Urinary bladder (tissue), 4 donors: Measurements from ENCODE around the gene RUBCNL. TPM values are rescaled to one million over a fixed set of nuclear protein-coding genes. Genes with fewer than 3 reads are reported as not detected.
"Not testable (repeated sequence)": the region's sequence is repeated elsewhere in the genome, so short reads cannot be mapped to it uniquely, and the experiment has no call there.

Experiments
- DNase-seq: peaks from one replicate; pipeline ENCODE4 v3.0.0-alpha.2; 2015; ENCODE audit errors: extremely low spot score
- H3K27ac ChIP-seq: one replicate; pipeline ENCODE4 v1.5.1; 2013; ENCODE audit warnings: low read depth, mild to moderate bottlenecking, moderate library complexity
- H3K36me3 ChIP-seq: one replicate; pipeline ENCODE4 v1.6.1; 2013; ENCODE audit warnings: mild to moderate bottlenecking, moderate library complexity; ENCODE audit not compliant: insufficient read depth
- H3K4me1 ChIP-seq: one replicate; pipeline ENCODE4 v1.6.1; 2013; ENCODE audit warnings: mild to moderate bottlenecking, moderate library complexity; ENCODE audit not compliant: insufficient read depth
- H3K4me3 ChIP-seq: one replicate; pipeline ENCODE4 v1.5.1; 2013; ENCODE audit warnings: low read depth, low read length
- WGBS: extraction: QIAGEN DNeasy Blood & Tissue Kit; methylation state at CpG from one replicate; pipeline ENCODE4 v1.1.7; 2013; 5-methylcytosine and 5-hydroxymethylcytosine counted together
- polyA plus RNA-seq: library from polyadenylated mRNA; stranded (reverse); fragments of 200-250 nt; gene quantifications from one replicate; pipeline ENCODE4 v1.2.3, GENCODE V29; 2013
- total RNA-seq: library from RNA; depleted of rRNA; stranded (reverse); fragments of >200 nt; gene quantifications from one replicate; pipeline ENCODE4 v1.2.3, GENCODE V29; 2014
- donor health status: healthy with polysubstance abuse.
- donor health status: healthy.

The RUBCNL gene, protein sequence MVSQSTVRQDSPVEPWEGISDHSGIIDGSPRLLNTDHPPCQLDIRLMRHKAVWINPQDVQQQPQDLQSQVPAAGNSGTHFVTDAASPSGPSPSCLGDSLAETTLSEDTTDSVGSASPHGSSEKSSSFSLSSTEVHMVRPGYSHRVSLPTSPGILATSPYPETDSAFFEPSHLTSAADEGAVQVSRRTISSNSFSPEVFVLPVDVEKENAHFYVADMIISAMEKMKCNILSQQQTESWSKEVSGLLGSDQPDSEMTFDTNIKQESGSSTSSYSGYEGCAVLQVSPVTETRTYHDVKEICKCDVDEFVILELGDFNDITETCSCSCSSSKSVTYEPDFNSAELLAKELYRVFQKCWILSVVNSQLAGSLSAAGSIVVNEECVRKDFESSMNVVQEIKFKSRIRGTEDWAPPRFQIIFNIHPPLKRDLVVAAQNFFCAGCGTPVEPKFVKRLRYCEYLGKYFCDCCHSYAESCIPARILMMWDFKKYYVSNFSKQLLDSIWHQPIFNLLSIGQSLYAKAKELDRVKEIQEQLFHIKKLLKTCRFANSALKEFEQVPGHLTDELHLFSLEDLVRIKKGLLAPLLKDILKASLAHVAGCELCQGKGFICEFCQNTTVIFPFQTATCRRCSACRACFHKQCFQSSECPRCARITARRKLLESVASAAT
- total RNA-seq (9.3 TPM), polyA plus RNA-seq (0.63 TPM)

DNA sequence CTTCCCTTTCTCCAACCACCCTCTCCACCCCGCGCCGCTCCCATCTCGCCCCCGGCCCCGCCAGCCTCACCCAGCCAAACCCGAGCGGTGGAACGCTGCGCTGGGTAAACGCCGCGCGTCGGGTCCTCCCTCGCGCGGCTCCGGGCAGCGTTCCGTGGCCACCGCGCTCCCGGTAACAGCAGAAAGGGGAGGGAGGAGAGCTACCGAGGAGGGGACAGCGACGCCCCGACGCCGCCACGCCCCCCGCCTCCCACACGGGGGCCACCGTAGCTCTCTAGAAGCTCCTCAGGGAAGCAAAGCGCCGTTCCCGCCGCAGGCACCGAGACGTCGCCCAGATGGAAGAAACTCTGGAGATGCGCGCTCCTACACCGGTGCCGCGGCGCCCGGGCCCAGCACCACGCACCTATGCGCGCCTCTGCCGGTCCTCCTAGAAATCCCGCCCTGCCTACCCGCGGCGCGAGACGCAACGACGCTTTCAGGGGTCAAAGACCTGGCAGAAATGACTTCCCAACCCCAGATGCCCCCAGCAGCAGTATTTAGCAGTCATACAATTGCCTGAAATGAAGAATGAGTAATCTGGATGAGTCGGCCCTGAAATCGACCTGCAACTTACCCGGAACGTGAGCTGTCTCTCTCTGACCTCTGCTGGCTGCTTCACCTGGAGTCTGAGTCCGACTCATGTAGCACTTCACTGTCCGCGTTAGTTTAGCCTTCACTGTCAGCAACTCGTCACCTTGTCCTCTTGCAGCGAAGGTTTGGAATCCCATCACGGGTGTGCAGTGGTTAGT, at the start of gene RUBCNL:
Gene RUBCNL (minus strand): TSS at position 189 of the 788 bp plus-strand sequence. CDS start 14,777 bp downstream, outside the sequence.
- DNase-seq = no peak
- Histone ChIP-seq H3K4me3 (peak within 1 kb of the TSS; percentile 42), H3K27ac (no peak within 1 kb of the TSS), H3K36me3 (no peaks in the 10 kb centered on the region), H3K4me1 (peaks cover 3% of the 10 kb centered on the region)
- 2% methylated on average over 70 of the region's 70 CpGs for WGBS

- DNase-seq, H3K4me3 ChIP-seq, H3K27ac ChIP-seq, H3K36me3 ChIP-seq, H3K4me1 ChIP-seq: not testable (repeated sequence)
- 94% methylated on average over 2 of the region's 2 CpGs for WGBS
Measured at GRCh38 chr13:46429558-46429957, 42.5 kb upstream of the RUBCNL start.

- DNase-seq = no peak
Measured at GRCh38 chr13:46405457-46405856, 18.4 kb upstream of the RUBCNL start.

GRCh38 chr13:46404733-46405100, 17.7 kb upstream of the RUBCNL start:
- no peak overlapping the region for H3K27ac ChIP-seq
- no peaks in the 10 kb centered on the region for H3K36me3 ChIP-seq
- H3K4me3 ChIP-seq = no peak overlapping the region
- no peak for DNase-seq
- 87% methylated on average over 1 of the region's 1 CpG for WGBS
- no peaks in the 10 kb centered on the region for H3K4me1 ChIP-seq

More at GRCh38 chr13:46405457-46405856, 18.4 kb upstream of the RUBCNL start:
- no peaks in the 10 kb centered on the region for H3K36me3 ChIP-seq
- H3K27ac ChIP-seq = no peak overlapping the region
- H3K4me1 ChIP-seq = no peaks in the 10 kb centered on the region
- H3K4me3 ChIP-seq = no peak overlapping the region

- DNase-seq = no peak
- 75% methylated on average over 8 of the region's 8 CpGs for WGBS
- Histone ChIP-seq H3K4me1 (no peaks in the 10 kb centered on the region), H3K36me3 (no peaks in the 10 kb centered on the region), H3K4me3 (no peak overlapping the region), H3K27ac (no peak overlapping the region)
Measured at GRCh38 chr13:46403851-46404732, 17.0 kb upstream of the RUBCNL start.

GRCh38 chr13:46402178-46402577, 15.1 kb upstream of the RUBCNL start:
- no peak for DNase-seq
- no peaks in the 10 kb centered on the region for H3K4me1 ChIP-seq
- H3K27ac ChIP-seq = no peak overlapping the region
- H3K36me3 ChIP-seq = no peaks in the 10 kb centered on the region
- WGBS = 59% methylated on average over 2 of the region's 2 CpGs
- H3K4me3 ChIP-seq = no peak overlapping the region

GRCh38 chr13:46401432-46401831, 14.4 kb upstream of the RUBCNL start:
- H3K4me1 ChIP-seq = no peaks in the 10 kb centered on the region
- 41% methylated on average over 1 of the region's 1 CpG for WGBS
- no peak overlapping the region for H3K27ac ChIP-seq
- H3K36me3 ChIP-seq = no peaks in the 10 kb centered on the region
- H3K4me3 ChIP-seq = no peak overlapping the region
- no peak for DNase-seq

DNA sequence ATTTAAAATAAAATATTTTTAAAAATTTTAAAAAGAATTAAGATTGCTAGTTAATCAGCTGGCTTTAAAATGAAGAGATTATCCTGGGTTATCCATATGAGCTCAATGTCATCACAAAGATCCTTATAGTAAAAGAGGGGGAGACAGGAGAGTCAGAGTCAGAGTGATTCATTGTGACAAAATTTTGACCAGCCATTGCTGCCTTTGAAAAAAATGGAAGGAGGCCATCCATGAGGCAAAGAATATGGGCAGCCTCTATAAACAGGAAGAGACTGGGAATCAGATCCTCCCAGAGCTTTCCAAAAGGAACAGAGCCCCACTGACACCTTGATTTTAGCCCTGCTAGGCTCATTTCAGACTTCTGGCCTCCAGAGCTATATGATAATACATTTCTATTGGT, 9.3 kb upstream of the RUBCNL start:
- DNase-seq = no peak
- Histone ChIP-seq H3K4me3 (no peak overlapping the region), H3K27ac (no peak overlapping the region), H3K4me1 (no peaks in the 10 kb centered on the region), H3K36me3 (no peaks in the 10 kb centered on the region)

- no peak for DNase-seq
- no peak overlapping the region for H3K4me3 ChIP-seq
- H3K36me3 ChIP-seq = no peaks in the 10 kb centered on the region
- 66% methylated on average over 2 of the region's 2 CpGs for WGBS
- no peak overlapping the region for H3K27ac ChIP-seq
- H3K4me1 ChIP-seq = no peaks in the 10 kb centered on the region
Measured at GRCh38 chr13:46392967-46393366, 5.9 kb upstream of the RUBCNL start.

DNA sequence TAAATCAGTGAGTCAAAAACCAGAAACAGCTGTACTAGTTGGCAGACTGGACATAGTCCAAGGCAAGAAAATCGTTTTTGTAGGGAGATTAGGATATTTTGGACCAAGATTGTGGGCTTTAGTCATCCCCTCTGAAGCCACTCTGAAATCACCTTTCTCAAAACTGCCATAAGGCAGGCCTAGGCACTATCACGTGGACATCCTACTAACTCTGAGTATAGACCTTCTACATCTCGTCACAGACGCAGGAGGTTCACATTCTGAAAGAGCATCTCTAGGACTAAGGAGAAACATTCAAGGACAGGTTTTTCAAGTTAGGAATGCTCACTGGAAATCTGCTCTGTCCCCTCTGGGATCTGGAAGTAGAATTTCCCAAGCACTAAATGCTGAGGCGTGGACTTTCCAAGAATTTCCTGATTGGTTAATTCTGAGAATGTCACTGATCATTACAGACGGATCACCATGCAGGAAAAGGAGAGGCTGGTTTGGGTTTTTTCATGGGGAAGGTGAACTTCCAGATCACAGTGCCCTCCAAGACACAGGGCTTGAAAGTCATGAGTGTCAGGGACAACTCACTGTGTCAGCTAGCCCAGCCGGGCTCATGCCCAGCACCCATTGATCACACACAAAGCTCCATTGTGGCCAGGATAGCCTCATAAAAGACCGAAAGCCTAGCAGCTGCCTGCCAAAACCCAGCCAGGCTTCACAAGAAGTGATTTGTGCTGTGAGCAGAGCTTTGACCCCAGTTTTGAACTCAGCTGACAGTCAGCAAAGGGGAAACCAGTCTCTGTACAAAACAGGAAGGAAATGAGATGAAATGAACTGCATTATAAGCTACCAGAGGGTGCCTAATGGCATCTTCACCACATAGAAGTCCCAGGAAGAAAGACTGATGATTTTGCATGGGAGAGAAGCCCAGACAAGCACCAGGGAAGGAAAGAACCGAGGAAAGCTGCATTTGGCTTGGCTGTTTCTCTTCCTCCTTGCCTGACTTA, 2.7 kb upstream of the RUBCNL start:
- no peak overlapping the region for H3K27ac ChIP-seq
- no peaks in the 10 kb centered on the region for H3K36me3 ChIP-seq
- H3K4me1 ChIP-seq = peaks cover 3% of the 10 kb centered on the region
- H3K4me3 ChIP-seq = no peak overlapping the region
- 65% methylated on average over 9 of the region's 9 CpGs for WGBS
- DNase-seq = no peak

- Histone ChIP-seq H3K4me1 (peaks cover 3% of the 10 kb centered on the region), H3K27ac (no peak overlapping the region), H3K36me3 (no peaks in the 10 kb centered on the region), H3K4me3 (no peak overlapping the region)
- WGBS = 91% methylated on average over 3 of the region's 3 CpGs
- no peak for DNase-seq
Measured at GRCh38 chr13:46388846-46389245, 1.8 kb upstream of the RUBCNL start.

DNA sequence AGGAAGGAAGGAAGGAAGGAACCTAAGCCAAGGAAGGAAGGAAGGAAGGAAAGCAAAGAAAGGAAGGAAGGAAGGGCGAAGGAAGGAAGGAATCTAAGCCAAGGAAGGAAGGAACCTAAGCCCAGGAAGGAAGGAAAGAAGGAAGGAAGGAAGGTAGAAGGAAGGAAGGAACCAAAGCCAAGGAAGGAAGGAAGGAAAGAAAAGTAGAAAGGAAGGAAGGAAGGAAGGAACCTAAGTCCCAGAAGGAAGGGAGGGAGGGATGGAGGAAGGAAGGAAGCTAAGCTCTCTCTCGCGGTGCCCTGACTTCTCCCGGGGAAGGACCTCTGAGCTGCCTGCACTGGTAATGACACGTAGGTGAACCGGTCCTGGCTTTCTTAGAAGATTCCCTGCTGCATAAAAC, 1.3 kb upstream of the RUBCNL start:
- H3K27ac ChIP-seq = no peak overlapping the region
- H3K4me3 ChIP-seq = no peak overlapping the region
- WGBS = 83% methylated on average over 6 of the region's 6 CpGs
- H3K4me1 ChIP-seq = peaks cover 3% of the 10 kb centered on the region
- no peaks in the 10 kb centered on the region for H3K36me3 ChIP-seq
- DNase-seq = no peak
